Smooth muscle cell of bladder (primary cell): ENCODE data around the gene SOSTDC1. TPM values are rescaled to one million over a fixed set of nuclear protein-coding genes. Genes with fewer than 3 reads are reported as not detected.

Experiments used
- total RNA-seq: library from RNA; depleted of rRNA; stranded (reverse); fragments of >200 nt; gene quantifications from 2 replicates; pipeline ENCODE4 v1.2.3, GENCODE V29; 2014

The SOSTDC1 gene, protein sequence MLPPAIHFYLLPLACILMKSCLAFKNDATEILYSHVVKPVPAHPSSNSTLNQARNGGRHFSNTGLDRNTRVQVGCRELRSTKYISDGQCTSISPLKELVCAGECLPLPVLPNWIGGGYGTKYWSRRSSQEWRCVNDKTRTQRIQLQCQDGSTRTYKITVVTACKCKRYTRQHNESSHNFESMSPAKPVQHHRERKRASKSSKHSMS
- total RNA-seq = not detected in 2 replicates

DNA sequence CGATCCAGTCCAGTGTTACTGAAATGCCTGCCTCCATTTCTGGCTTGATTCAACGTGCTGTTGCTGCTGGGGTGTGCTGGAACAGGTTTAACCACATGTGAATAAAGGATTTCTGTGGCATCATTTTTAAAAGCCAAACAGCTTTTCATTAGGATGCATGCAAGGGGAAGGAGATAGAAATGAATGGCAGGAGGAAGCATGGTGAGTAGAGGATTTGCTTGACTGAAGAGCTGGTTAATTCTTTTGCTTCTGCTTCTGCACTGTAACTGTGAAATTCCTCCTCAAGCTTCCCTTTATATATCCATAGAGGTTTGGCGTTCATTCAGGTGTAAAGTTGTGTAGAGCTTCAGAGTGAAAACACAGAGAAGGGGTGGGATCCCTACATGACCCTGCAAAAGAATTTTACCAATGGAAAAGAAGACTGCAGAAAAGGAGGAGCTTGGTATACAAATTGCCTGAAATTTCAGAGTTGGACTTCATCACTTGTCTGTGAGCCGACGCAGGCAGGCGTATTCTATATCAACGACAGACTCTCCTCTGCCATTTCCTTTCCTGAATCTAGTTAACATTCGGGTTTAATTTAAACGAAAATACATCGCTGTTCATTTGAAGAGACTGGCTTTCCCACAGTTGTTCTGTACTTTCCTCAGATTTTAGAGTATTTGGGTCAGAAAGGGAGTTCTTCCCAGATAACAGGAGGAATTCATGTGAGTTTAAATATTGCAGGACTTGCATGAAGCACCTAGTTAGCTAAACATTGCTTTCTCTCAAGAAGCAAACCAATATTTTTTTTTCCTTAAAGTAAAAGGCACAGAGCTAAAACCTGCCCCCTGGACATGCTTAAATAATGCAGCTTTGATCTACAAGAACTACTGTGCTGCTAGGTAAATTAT, at the start of gene SOSTDC1:
TSS of gene SOSTDC1 (minus strand) at position 270 of the 893 bp plus-strand sequence. CDS start at position 200, 70 bp downstream.

DNA sequence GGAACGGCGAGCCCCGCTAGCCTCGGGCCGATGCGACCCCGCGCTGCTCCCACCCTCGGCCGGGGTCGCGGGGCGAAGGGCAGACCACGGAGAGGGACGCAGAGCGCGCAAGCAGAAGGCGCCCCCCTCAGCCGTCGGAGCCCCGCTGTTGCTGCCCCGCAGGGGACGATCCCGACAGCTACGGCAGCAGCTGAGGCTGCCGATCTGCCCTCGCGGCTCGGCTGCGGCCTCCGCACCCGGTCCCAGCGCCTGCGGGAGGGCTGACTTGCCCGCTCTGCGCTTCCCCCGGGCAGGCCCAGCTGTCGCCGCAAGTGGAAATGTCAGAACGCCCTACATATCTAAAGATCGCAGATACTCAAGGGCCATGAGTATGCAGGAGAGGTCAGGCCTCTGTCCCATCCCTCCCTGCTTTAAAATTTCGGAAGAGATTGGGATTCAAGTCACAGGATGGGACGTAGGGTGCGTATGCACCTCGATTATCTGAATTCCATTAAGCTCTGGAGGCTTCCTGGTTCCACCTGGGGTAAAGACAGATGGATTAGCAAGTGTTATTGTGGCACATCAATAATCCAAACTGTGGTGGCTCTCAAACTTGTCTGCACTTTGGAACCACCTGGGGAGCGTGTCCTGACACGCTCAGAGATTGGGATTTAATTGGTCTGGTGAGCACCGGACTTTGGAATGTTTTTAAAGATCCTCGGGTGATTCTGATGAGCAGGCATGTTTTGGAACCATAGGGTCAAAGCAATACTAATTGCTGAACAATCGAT, 44.0 kb downstream of the SOSTDC1 start, which contains the start of gene CRPPA:
TSS of gene CRPPA (minus strand) at position 206 of the 770 bp plus-strand sequence. CDS start 216 bp downstream, outside the sequence.

Other genes with a start within 250 kb of the SOSTDC1 start
- 1.3 and 1.8 TPM in 2 replicates for gene CRPPA, start 44.2 kb downstream of the SOSTDC1 start, total RNA-seq
- not detected in 2 replicates for gene LRRC72, start 61.1 kb upstream of the SOSTDC1 start, total RNA-seq
- 17.0 and 17.5 TPM in 2 replicates for gene ANKMY2, start 180.0 kb upstream of the SOSTDC1 start, total RNA-seq
- 41.2 and 49.2 TPM in 2 replicates for gene BZW2, start 180.4 kb upstream of the SOSTDC1 start, total RNA-seq